ENCODE results near the gene INF2. TPM values are rescaled to one million over a fixed set of nuclear protein-coding genes. Genes with fewer than 3 reads are reported as not detected.

The INF2 gene
- total RNA-seq, 6 donors from 2014 or later, result 65.2 to 259 (median 131) TPM

DNA sequence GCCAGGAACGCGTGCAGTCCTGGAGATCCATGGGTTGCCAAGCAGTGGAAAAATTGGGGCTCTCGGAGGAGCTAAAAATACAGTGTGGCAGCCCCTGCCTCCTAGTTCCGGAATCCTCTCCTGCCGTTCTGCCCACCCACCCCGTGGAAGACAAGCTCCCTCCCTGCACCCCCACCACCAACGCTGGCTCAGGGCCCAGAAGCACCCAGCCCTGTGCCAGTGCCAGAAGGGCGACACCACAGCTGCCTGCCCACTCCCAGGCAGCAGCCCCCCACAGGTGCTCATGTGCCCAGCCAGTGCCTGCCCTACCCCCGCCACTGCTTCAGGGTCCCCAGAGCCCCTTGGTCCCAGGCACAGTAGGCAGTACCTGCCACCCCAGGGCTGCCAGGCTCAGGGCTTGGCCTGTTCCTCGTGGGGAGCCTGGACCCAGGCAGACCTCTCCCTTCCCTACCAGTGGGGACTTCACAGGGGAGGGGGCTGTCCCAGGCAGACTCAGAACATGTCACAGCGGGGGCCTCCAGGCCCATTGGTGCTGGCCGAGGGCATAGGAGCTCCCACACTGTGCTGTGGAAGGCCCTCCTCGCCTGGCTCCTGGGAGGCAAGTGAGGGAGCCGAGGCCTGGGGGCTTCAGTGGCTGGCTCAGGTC lies 7.4 kb downstream of the INF2 start:
- 68 to 88% methylated on average over 5 to 6 of the region's 14 CpGs for WGBS, 2 donors
- Histone ChIP-seq H3K9me3 (no peaks in the 10 kb centered on the region), H3K4me1 (peaks cover 69 to 86% (median 76%) of the 10 kb centered on the region in 4 donors), H3K27ac (peak overlapping the region in 3 of 4 donors; percentile 69 to 88 (median 72)), H3K27me3 (no peaks in the 10 kb centered on the region), H3K36me3 (peaks cover 0 to 23% (median 14%) of the 10 kb centered on the region in 4 donors), H3K4me3 (no peak overlapping the region)
- TF ChIP-seq, protein P1, sequence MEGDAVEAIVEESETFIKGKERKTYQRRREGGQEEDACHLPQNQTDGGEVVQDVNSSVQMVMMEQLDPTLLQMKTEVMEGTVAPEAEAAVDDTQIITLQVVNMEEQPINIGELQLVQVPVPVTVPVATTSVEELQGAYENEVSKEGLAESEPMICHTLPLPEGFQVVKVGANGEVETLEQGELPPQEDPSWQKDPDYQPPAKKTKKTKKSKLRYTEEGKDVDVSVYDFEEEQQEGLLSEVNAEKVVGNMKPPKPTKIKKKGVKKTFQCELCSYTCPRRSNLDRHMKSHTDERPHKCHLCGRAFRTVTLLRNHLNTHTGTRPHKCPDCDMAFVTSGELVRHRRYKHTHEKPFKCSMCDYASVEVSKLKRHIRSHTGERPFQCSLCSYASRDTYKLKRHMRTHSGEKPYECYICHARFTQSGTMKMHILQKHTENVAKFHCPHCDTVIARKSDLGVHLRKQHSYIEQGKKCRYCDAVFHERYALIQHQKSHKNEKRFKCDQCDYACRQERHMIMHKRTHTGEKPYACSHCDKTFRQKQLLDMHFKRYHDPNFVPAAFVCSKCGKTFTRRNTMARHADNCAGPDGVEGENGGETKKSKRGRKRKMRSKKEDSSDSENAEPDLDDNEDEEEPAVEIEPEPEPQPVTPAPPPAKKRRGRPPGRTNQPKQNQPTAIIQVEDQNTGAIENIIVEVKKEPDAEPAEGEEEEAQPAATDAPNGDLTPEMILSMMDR (IDR thresholded peaks at IDR 0.05), result no peak
- no peak for TF ChIP-seq POLR2A (IDR thresholded peaks at IDR 0.05)
- no peak for TF ChIP-seq EP300 (IDR thresholded peaks at IDR 0.05)
- no peak for TF ChIP-seq POLR2AphosphoS5 (IDR thresholded peaks at IDR 0.05)
- ATAC-seq (ENCODE audit: low FRiP score in 2 of 2) (no peak), DNase-seq (peak in 1 of 2 donors; percentile 58)

DNA sequence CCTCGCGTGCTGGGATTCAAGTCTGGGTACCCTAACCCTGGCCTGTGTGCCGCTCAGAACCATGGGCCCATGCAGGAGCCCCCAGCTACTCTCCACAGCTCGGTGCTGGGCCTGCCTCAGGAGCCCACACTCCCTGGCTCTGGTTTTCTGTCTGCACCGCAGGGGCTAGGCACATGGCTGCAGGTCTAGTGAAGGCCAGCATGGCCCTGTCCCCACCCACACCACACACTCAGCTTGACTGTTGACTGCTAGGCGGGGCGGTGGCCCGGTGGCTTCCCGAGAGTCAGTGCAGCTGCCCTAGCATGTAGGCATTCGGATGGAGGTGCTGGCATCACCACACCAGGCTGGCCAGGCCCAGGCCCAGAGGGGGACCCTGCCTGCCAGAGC lies 7.9 kb downstream of the INF2 start:
- H3K27ac ChIP-seq, result peak overlapping the region in 3 of 4 donors; percentile 69 to 88 (median 72)

DNA sequence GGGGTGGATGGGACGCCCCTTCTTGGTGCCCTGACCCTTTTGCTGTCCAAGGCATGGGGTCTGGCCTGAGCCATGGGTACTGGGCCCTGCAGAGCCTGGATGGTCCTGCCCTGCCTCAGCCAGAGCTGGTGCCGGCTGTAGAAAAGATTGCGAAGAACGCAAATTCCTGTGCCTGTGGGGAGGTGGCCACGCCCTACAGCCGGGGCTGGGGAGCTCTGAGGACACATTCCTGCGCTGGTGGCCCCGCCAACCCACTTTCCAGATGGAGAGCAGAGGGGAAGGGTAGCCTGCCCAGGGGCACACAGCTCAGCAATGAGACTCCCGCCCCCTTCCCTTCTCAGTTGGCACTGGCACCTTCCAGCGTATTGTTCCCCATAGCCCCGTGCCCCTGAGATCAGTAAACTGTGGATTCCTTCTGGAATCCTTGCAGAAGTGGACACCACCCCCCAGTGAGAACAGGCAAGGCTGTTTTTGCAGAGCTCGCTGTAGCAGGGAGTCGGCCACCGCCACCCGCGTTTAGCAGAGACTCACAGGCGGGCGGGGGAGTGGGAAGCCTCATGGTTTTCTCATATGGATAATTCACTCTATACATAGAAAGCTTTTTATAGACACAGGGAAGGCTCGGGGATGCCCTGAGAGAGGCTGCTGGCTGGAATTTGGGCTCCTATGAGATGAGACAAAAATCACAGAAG lies 8.6 kb downstream of the INF2 start:
- ATAC-seq (ENCODE audit: low FRiP score in 2 of 2) (peak in 1 of 2 donors; percentile 6), DNase-seq (peak in 1 of 2 donors; percentile 64)
- 58 to 68% methylated on average over 10 to 14 of the region's 19 CpGs for WGBS, 2 donors

More for the DNA sequence above, 7.9 kb downstream of the INF2 start:
- ATAC-seq (ENCODE audit: low FRiP score in 2 of 2) (no peak), DNase-seq (peak in 1 of 2 donors; percentile 81)
- Histone ChIP-seq H3K4me1 (peaks cover 63 to 81% (median 72%) of the 10 kb centered on the region in 4 donors), H3K36me3 (peaks cover 0 to 27% (median 19%) of the 10 kb centered on the region in 4 donors), H3K4me3 (no peak overlapping the region), H3K27me3 (no peaks in the 10 kb centered on the region), H3K9me3 (no peaks in the 10 kb centered on the region)
- no peak for TF ChIP-seq EP300 (IDR thresholded peaks at IDR 0.05)
- TF ChIP-seq POLR2AphosphoS5 (IDR thresholded peaks at IDR 0.05), result no peak
- TF ChIP-seq, protein P1 (IDR thresholded peaks at IDR 0.05), result no peak
- TF ChIP-seq POLR2A (IDR thresholded peaks at IDR 0.05), result no peak
- WGBS, 2 donors, result 88 to 92% methylated on average over 5 to 8 of the region's 10 CpGs

DNA sequence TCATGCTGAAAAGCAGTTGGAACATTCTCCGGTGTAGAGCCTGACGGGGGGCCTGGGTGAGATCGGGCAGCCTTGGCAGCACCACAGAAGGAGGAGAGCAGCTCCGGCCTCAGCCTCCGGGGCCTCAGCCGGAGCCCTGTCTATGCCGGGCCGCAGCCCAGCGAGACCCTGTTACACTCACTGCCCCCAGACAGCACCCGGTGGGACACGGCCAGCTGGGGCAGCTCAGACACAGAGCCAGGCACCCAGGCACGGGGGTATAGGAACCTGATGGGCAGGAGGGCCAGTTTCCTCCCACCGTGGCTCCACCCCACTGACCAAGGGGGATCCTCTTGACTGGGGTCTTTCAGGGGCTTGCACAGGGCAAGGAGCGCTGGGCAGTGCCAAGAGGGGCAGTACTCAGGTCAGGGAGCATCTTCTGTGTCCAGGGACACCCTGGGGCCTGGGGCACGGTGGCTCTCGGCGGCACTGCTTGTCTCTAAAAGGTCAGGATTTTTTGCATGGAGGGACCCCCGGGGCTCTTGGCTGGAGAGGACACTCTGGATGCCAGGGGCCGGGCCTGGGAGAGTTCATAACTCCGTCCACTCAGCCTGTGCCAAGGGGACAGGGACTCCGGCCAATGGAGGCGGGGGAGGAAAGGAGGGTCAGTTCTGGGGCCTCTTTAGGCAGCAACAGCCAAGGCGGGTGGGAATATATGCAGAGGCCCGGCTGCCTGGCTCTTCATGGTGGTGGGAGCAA lies 9.4 kb downstream of the INF2 start:
- Histone ChIP-seq H3K27me3 (no peaks in the 10 kb centered on the region), H3K9me3 (no peaks in the 10 kb centered on the region), H3K36me3 (peaks cover 0 to 42% (median 32%) of the 10 kb centered on the region in 4 donors), H3K4me3 (no peak overlapping the region), H3K4me1 (peaks cover 57 to 65% (median 61%) of the 10 kb centered on the region in 4 donors), H3K27ac (peak overlapping the region in 3 of 4 donors; percentile 35 to 88 (median 48))
- DNase-seq (peak in 1 of 2 donors; percentile 70), ATAC-seq (ENCODE audit: low FRiP score in 2 of 2) (no peak)
- no peak for TF ChIP-seq POLR2A (IDR thresholded peaks at IDR 0.05)
- TF ChIP-seq, protein P1 (IDR thresholded peaks at IDR 0.05), result no peak
- TF ChIP-seq POLR2AphosphoS5 (IDR thresholded peaks at IDR 0.05), result no peak
- no peak for TF ChIP-seq EP300 (IDR thresholded peaks at IDR 0.05)
- 62 to 68% methylated on average over 4 to 24 of the region's 24 CpGs for WGBS, 2 donors

More for the DNA sequence above, 8.6 kb downstream of the INF2 start:
- TF ChIP-seq EP300 (IDR thresholded peaks at IDR 0.05), result no peak
- TF ChIP-seq POLR2AphosphoS5 (IDR thresholded peaks at IDR 0.05), result no peak
- TF ChIP-seq, protein P1 (IDR thresholded peaks at IDR 0.05), result no peak
- TF ChIP-seq POLR2A (IDR thresholded peaks at IDR 0.05), result no peak
- Histone ChIP-seq H3K27ac (peak overlapping the region in 3 of 4 donors; percentile 46 to 88 (median 69)), H3K4me1 (peaks cover 59 to 74% (median 67%) of the 10 kb centered on the region in 4 donors), H3K27me3 (no peaks in the 10 kb centered on the region), H3K9me3 (no peaks in the 10 kb centered on the region), H3K36me3 (peaks cover 0 to 34% (median 24%) of the 10 kb centered on the region in 4 donors), H3K4me3 (no peak overlapping the region)

Data from upper lobe of left lung (tissue), 6 donors.